Heart right ventricle (tissue), 16 donors: Measurements from ENCODE around the gene GPR32. TPM values are rescaled to one million over a fixed set of nuclear protein-coding genes. Genes with fewer than 3 reads are reported as not detected.

Experiments
- ATAC-seq, 8 donors: fragments of 200-7000 bp; cut with Tn5 transposase; one replicate each; pipeline ENCODE4 v1.9.1; 2020; ENCODE audit warnings: mild to moderate bottlenecking in 8 of 8, moderate library complexity in 8 of 8, moderate number of reproducible peaks in 1 of 8
- DNase-seq, 2 donors: peaks; one replicate each; pipeline ENCODE4 v3.0.0-alpha.2; 2020
- H3K27ac ChIP-seq, 10 donors: fragments of 200-600 bp; sonication (generic) in 2 of 10; one replicate each; pipeline versions ENCODE4 v1.5.0 to v1.8.0; 2020 to 2022; ENCODE audit warnings: mild to moderate bottlenecking in 3 of 10
- H3K27me3 ChIP-seq, 7 donors: fragments of 200-600 bp; one replicate each; pipeline ENCODE4 v1.8.0; 2021 to 2022; ENCODE audit warnings: mild to moderate bottlenecking in 2 of 7
- H3K36me3 ChIP-seq, 9 donors: fragments of 200-600 bp; sonication (generic) in 1 of 9; one replicate each; pipeline versions ENCODE4 v1.5.0 to v1.8.0; 2020 to 2022; ENCODE audit warnings: mild to moderate bottlenecking in 2 of 9
- H3K4me1 ChIP-seq, 9 donors: fragments of 200-600 bp; sonication (generic) in 1 of 9; one replicate each; pipeline versions ENCODE4 v1.5.0 to v1.8.0; 2020 to 2022; ENCODE audit warnings: mild to moderate bottlenecking in 4 of 9
- H3K4me3 ChIP-seq, 10 donors: fragments of 200-600 bp; sonication (generic) in 2 of 10; one replicate each; pipeline versions ENCODE4 v1.5.0 to v1.8.0; 2020 to 2022; ENCODE audit warnings: mild to moderate bottlenecking in 7 of 10, moderate library complexity in 2 of 10
- H3K9me3 ChIP-seq, 11 donors: fragments of 200-600 bp in 10 of 11; sonication (generic) in 2 of 11; one replicate each; pipeline versions ENCODE4 v1.5.0 to v1.8.0; 2013 to 2022; ENCODE audit warnings: mild to moderate bottlenecking in 2 of 11, control low read depth in 1 of 11, moderate library complexity in 1 of 11
- WGBS, 2 donors: extraction: QIAGEN DNeasy Blood & Tissue Kit; methylation state at CpG; one replicate each; pipeline ENCODE4 v1.1.7; 2013; ENCODE audit warnings: inconsistent platforms in 1 of 2; 5-methylcytosine and 5-hydroxymethylcytosine counted together
- intact Hi-C, 10 donors: fragments of 100-400 bp; cut with DNase I; formaldehyde crosslinking; loops; one replicate each; pipeline versions ENCODE4 v1.11.1 to v1.14.2; 2022
- polyA plus RNA-seq, 2 donors: library from polyadenylated mRNA; stranded (reverse); fragments of 200-250 nt; gene quantifications; one replicate each; pipeline ENCODE4 v1.2.3, GENCODE V29; 2013
- total RNA-seq, 10 donors: library from RNA; stranded (reverse); fragmentation: NEBNext Ultra II Directional in 3 of 10; extraction: Animal tissue kit (Norgen Biotek cat#: 25700) in 3 of 10; gene quantifications; one replicate each; pipeline versions ENCODE4 v1.2.1 to v1.2.4, GENCODE V29; 2021 to 2023
- TF ChIP-seq, protein P1 (sequence below), 9 donors: fragments of 200-600 bp; sonication (generic) in 2 of 9; IDR thresholded peaks; one replicate each; pipeline versions ENCODE4 v1.5.0 to v1.8.0; 2021 to 2022; ENCODE audit warnings: antibody characterized with exemption in 9 of 9, mild to moderate bottlenecking in 5 of 9, moderate library complexity in 1 of 9
- donor health status: Arrhythmogenic right ventricular cardiomyopathy.
- donor health status: ischemic (EF 13 %, LVEDD 7.1; RV severe dilation, severe dysfunction).
- donor health status: healthy with polysubstance abuse.
- donor health status: DM: no; HTN: yes; CAD: no.
- donor health status: DM: no; HTN: no; CAD: no.
- donor health status: ischemic (EF 25% LVEDD 6.9; RV normal size, moderate dysfunction).
- donor health status: ischemic (EF 25% LVEDD 5.7; RV mildly dilated, moderate dysfunction).
- donor health status: healthy.
- donor health status: DM: yes; HTN: yes; CAD: no.
- donor health status: Ischemic cardiomyopathy.
- donor health status: ischemic (EF 35%, LVEDD 5.7; RV mildly dilated, moderate dysfunction).
- donor health status: nonischemic (EF 11% LVEDD 7.7; RV severe dilation, severe dysfunction).
- donor health status: DM: yes; HTN: yes; CAD: no.
- donor health status: PGD.
- donor health status: ischemic (EF 29% LVEDD 5.4; RV normal size, mild dysfunction).
- donor health status: nonischemic (EF 23%, LVEDD 6.1; RV moderate dilation, normal function).

GPR32 gene
- total and polyA plus RNA-seq, 12 donors, result not detected

DNA sequence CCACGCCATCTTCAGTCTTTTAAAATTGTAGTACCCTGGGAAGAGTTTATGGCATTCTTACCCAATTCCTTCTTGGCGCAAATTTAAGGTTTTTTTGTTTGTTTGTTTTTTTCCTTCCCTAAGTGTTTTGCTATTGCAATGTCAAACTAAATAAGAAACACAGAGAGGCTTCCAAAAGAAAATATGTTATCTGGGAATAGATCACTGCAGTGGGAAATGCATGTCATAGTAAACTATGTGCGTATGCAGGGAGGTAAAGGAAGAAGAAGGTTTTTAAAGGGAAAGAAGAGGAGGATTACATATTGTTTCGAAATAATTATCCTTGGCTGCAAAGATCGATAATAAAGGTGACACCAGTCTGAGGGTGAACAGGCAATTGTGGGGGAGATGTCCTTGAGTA is 33.9 kb upstream of the GPR32 start:
- Histone ChIP-seq H3K27ac (no peak overlapping the region), H3K4me3 (no peak overlapping the region), H3K27me3 (peaks cover 0 to 91% (median 69%) of the 10 kb centered on the region in 7 donors), H3K9me3 (no peaks in the 10 kb centered on the region), H3K36me3 (no peaks in the 10 kb centered on the region), H3K4me1 (no peaks in the 10 kb centered on the region)
- intact Hi-C loops, result no loop called here
- TF ChIP-seq, protein P1, sequence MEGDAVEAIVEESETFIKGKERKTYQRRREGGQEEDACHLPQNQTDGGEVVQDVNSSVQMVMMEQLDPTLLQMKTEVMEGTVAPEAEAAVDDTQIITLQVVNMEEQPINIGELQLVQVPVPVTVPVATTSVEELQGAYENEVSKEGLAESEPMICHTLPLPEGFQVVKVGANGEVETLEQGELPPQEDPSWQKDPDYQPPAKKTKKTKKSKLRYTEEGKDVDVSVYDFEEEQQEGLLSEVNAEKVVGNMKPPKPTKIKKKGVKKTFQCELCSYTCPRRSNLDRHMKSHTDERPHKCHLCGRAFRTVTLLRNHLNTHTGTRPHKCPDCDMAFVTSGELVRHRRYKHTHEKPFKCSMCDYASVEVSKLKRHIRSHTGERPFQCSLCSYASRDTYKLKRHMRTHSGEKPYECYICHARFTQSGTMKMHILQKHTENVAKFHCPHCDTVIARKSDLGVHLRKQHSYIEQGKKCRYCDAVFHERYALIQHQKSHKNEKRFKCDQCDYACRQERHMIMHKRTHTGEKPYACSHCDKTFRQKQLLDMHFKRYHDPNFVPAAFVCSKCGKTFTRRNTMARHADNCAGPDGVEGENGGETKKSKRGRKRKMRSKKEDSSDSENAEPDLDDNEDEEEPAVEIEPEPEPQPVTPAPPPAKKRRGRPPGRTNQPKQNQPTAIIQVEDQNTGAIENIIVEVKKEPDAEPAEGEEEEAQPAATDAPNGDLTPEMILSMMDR (IDR thresholded peaks at IDR 0.05), result no peak
- DNase-seq, result no peak
- ATAC-seq, result no peak
- WGBS, 2 donors, result 58 to 73% methylated on average over 5 of the region's 5 CpGs

DNA sequence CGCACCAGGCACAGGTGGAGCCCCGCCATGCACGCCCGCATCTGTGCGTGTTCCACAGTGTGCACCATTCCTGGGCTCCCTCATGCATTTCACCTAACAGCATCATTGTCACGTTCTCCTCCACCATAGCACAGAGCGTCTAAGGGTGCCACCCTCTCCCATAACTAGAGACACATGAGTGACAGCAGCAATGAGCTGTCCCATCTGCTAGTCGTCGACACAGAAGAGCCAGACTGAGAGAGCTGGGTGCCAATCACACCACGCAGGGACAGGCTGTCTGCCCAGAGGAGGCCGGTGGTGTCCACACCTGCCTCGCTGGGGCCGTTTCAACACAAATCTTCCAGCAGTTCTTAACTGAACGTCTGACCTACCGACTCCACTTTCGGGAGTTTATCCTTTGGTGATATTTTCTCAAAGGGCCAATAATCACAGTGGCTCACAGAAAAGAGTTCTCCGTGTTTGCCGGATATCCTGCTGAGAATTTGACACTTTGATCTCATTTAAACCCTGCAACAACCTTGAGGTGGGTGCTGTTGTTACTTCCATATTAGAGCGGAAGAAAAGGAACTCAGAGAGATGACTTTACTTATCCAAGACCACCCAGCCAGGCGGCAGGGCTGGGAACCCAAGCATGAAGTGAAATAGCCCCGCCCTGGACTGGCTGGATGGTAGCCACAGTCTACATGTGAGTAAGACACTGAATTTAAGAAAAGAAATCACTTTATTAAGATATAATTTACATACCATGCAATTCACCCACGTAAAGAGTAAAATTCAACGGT is 30.9 kb upstream of the GPR32 start:
- TF ChIP-seq, protein P1 (IDR thresholded peaks at IDR 0.05), result no peak
- WGBS, 2 donors, result 74 to 80% methylated on average over 23 of the region's 23 CpGs

GRCh38 chr19:50739914-50740426 is 30.3 kb upstream of the GPR32 start:
- Histone ChIP-seq H3K27me3 (peaks cover 0 to 88% (median 74%) of the 10 kb centered on the region in 7 donors), H3K9me3 (no peaks in the 10 kb centered on the region), H3K36me3 (no peaks in the 10 kb centered on the region), H3K4me1 (no peaks in the 10 kb centered on the region), H3K27ac (no peak overlapping the region), H3K4me3 (no peak overlapping the region)
- ATAC-seq (no peak), DNase-seq (no peak)
- 60 to 64% methylated on average over 11 of the region's 11 CpGs for WGBS, 2 donors
- intact Hi-C loops, result no loop called here
- TF ChIP-seq, protein P1 (IDR thresholded peaks at IDR 0.05), result no peak

More for the DNA sequence above, 30.9 kb upstream of the GPR32 start:
- DNase-seq, result no peak
- Histone ChIP-seq H3K27me3 (peaks cover 0 to 94% (median 80%) of the 10 kb centered on the region in 7 donors), H3K4me3 (no peak overlapping the region), H3K9me3 (no peaks in the 10 kb centered on the region), H3K4me1 (no peaks in the 10 kb centered on the region), H3K36me3 (no peaks in the 10 kb centered on the region), H3K27ac (no peak overlapping the region)
- no peak for ATAC-seq
- intact Hi-C loops, result no loop called here

- 44% methylated on average over 18 of the region's 18 CpGs for WGBS, 2 donors
- no peak for DNase-seq
- no peak overlapping the region for H3K4me3 ChIP-seq
- H3K4me1 ChIP-seq, result no peaks in the 10 kb centered on the region
- no peaks in the 10 kb centered on the region for H3K36me3 ChIP-seq
- TF ChIP-seq, protein P1 (IDR thresholded peaks at IDR 0.05), result no peak
- H3K27me3 ChIP-seq, result peaks cover 0 to 74% (median 62%) of the 10 kb centered on the region in 7 donors
- no peak for ATAC-seq
- intact Hi-C loops, result no loop called here
- no peaks in the 10 kb centered on the region for H3K9me3 ChIP-seq
- H3K27ac ChIP-seq, result no peak overlapping the region
Measured at GRCh38 chr19:50741179-50741933, 28.9 kb upstream of the GPR32 start.
